ENCODE data around the gene COL4A2. TPM values are rescaled to one million over a fixed set of nuclear protein-coding genes. Genes with fewer than 3 reads are reported as not detected.
A peak's percentile ranks its signal among the peaks of the same experiment; 100 is the strongest.

The COL4A2 gene
- total RNA-seq, 4 donors from 2014 or later, result 97.6 to 193 (median 131) TPM

GRCh38 chr13:110396476-110396875 is 89.4 kb downstream of the COL4A2 start:
- H3K9me3 ChIP-seq, result no peaks in the 10 kb centered on the region
- H3K27ac ChIP-seq, result peak overlapping the region in 2 of 3 donors; percentile 78 to 83
- DNase-seq, result no peak
- intact Hi-C loops (cut with DNase I), result no loop called here
- H3K4me1 ChIP-seq, result peaks cover 39 to 52% of the 10 kb centered on the region in 2 donors
- TF ChIP-seq, protein P1, sequence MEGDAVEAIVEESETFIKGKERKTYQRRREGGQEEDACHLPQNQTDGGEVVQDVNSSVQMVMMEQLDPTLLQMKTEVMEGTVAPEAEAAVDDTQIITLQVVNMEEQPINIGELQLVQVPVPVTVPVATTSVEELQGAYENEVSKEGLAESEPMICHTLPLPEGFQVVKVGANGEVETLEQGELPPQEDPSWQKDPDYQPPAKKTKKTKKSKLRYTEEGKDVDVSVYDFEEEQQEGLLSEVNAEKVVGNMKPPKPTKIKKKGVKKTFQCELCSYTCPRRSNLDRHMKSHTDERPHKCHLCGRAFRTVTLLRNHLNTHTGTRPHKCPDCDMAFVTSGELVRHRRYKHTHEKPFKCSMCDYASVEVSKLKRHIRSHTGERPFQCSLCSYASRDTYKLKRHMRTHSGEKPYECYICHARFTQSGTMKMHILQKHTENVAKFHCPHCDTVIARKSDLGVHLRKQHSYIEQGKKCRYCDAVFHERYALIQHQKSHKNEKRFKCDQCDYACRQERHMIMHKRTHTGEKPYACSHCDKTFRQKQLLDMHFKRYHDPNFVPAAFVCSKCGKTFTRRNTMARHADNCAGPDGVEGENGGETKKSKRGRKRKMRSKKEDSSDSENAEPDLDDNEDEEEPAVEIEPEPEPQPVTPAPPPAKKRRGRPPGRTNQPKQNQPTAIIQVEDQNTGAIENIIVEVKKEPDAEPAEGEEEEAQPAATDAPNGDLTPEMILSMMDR (IDR thresholded peaks at IDR 0.05), result no peak
- 59 to 62% methylated on average over 6 of the region's 6 CpGs for WGBS, 2 donors
- no peaks in the 10 kb centered on the region for H3K36me3 ChIP-seq
- H3K4me3 ChIP-seq (replicated peaks in 1 of 3), result no peak overlapping the region
- H3K27me3 ChIP-seq, result no peaks in the 10 kb centered on the region

- DNase-seq, result peak; percentile 41 to 44
- H3K36me3 ChIP-seq, result no peaks in the 10 kb centered on the region
- whole genome bisulfite sequencing, 2 donors, result 72 to 73% methylated on average over 11 of the region's 11 CpGs
- H3K27me3 ChIP-seq, result no peaks in the 10 kb centered on the region
- peaks cover 41 to 49% of the 10 kb centered on the region in 2 donors for H3K4me1 ChIP-seq
- H3K9me3 ChIP-seq, result no peaks in the 10 kb centered on the region
- intact Hi-C loops (cut with DNase I), result no loop called here
- no peak for TF ChIP-seq POLR2A (IDR thresholded peaks at IDR 0.05)
- H3K27ac ChIP-seq, result peak overlapping the region in 2 of 3 donors; percentile 78 to 83
- H3K4me3 ChIP-seq (replicated peaks in 1 of 3), result no peak overlapping the region
Measured at GRCh38 chr13:110396913-110397381, 89.9 kb downstream of the COL4A2 start.

DNA sequence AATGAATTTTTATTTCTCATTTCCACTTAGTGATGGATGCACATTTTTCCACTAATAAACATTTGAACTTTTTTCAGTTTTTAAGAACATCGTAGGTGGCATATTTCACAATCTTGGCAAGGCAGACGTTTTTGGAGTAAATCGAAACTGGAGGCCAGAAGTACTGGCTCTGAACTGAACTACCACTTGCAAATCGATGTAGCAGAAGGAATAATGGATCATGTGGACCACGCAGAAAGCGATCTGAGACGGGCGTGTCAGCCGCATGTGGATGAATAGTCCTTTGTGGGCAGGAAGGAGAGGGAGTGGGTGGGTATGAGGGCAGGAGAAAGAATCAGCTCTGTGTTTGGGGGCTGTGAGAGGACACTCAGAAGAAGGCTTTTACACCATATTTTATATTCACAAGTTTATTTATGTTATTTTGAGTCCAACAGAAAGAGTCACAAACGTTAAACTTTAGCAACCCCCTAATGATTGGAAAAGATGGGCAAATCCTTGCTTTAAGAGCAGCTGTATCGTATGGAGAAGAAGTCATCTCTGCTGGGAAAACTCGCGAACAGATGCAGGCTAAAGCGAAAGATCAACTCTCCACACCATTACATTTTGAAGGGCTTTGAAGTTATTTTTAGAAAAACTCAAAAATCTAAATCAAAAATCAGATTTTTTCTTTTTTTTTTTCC is 90.5 kb downstream of the COL4A2 start:
- no peak for DNase-seq
- WGBS, 2 donors, result 64 to 74% methylated on average over 14 of the region's 14 CpGs
- intact Hi-C loops (cut with DNase I), result no loop called here
- Histone ChIP-seq H3K36me3 (no peaks in the 10 kb centered on the region), H3K27me3 (no peaks in the 10 kb centered on the region), H3K9me3 (no peaks in the 10 kb centered on the region), H3K27ac (peak overlapping the region; percentile 44 to 83 (median 78)), H3K4me1 (peaks cover 41 to 49% of the 10 kb centered on the region in 2 donors), H3K4me3 (replicated peaks in 1 of 3) (no peak overlapping the region)
- no peak for TF ChIP-seq POLR2A (IDR thresholded peaks at IDR 0.05)
- TF ChIP-seq, protein P1 (IDR thresholded peaks at IDR 0.05), result no peak

DNA sequence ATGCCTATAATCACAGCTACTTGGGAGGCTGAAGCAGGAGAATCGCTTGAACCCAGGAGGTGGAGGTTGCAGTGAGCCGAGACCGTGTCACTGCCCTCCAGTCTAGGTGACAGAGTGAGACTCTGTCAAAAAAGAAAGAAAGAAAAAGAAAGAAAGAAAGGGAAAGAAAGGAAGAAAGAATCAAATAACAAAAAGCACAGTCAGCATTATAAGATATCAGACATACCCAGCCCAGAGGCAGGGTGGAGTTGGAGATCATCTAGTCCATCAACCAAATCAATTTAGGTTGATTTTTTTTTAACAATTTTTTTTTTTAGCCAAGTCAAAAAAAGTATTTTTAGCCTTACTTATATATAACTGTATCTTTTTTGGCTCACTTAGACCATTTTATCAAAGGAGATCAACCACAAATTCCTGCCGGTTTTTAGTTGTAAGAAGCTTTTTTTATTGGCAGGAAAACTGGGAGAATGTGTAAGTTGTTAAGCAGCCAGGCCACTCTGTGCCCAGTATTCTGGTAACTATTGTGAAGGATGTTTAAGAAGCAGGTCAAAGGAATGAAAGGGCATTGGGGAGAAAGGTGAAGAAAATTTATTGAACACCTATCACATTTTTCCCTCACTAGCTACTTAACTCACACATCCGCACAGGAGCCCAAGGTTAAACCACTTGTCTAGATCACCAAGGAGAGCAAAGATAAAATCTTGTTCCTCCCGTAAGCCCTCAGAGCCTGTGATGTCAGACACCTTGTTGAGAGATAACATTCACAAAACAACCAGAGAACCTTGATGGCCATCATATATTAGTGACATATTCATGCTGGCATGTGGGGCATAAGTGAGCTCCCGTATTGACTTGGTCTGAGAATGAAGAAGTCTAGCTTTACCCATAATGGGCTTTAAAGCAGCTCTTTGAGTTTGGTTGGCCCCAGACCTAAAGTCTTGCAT is 91.8 kb downstream of the COL4A2 start:
- 80 to 81% methylated on average over 7 of the region's 7 CpGs for WGBS, 2 donors
- TF ChIP-seq, protein P1 (IDR thresholded peaks at IDR 0.05), result no peak
- no peak for TF ChIP-seq POLR2A (IDR thresholded peaks at IDR 0.05)
- H3K4me1 ChIP-seq, result peaks cover 41 to 49% of the 10 kb centered on the region in 2 donors
- H3K27ac ChIP-seq, result peak overlapping the region in 2 of 3 donors; percentile 78 to 83
- no peak for DNase-seq
- intact Hi-C loops (cut with DNase I), result no loop called here
- no peak overlapping the region for H3K4me3 ChIP-seq (replicated peaks in 1 of 3)
- H3K9me3 ChIP-seq, result no peaks in the 10 kb centered on the region
- no peaks in the 10 kb centered on the region for H3K27me3 ChIP-seq
- H3K36me3 ChIP-seq, result no peaks in the 10 kb centered on the region

DNA sequence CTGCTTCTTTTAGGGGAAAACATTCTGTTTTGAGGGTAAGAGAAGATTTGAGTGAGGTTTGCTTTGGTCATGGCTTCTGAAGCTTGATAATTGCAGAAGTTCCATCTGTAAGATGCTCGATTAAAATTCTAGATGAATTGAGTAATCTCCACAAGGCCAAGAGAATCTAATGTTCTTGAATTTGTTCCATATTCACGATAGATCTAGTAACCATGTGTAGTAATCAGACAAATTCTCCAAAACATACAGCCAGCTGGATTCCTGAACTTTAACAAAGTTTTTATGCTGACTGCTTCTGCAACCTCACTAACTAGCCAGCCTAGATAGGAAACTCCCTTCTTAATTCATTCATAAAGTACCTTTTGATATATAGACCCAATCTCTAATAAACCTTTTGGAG is 92.7 kb downstream of the COL4A2 start:
- no peak for TF ChIP-seq POLR2A (IDR thresholded peaks at IDR 0.05)
- TF ChIP-seq, protein P1 (IDR thresholded peaks at IDR 0.05), result no peak
- H3K9me3 ChIP-seq, result no peaks in the 10 kb centered on the region
- H3K4me3 ChIP-seq (replicated peaks in 1 of 3), result no peak overlapping the region
- intact Hi-C loops (cut with DNase I), result no loop called here
- no peaks in the 10 kb centered on the region for H3K27me3 ChIP-seq
- DNase-seq, result no peak
- H3K36me3 ChIP-seq, result no peaks in the 10 kb centered on the region
- WGBS, 2 donors, result 75 to 93% methylated on average over 2 of the region's 2 CpGs
- peaks cover 41 to 54% of the 10 kb centered on the region in 2 donors for H3K4me1 ChIP-seq
- peak overlapping the region in 2 of 3 donors; percentile 1 to 78 for H3K27ac ChIP-seq
